ENCODE measurements around the gene HBA1.
A peak's percentile ranks its signal among the peaks of the same experiment; 100 is the strongest.
"Not testable (repeated sequence)": the region's sequence is repeated elsewhere in the genome, so short reads cannot be mapped to it uniquely, and the experiment has no call there.

The HBA1 gene

DNA sequence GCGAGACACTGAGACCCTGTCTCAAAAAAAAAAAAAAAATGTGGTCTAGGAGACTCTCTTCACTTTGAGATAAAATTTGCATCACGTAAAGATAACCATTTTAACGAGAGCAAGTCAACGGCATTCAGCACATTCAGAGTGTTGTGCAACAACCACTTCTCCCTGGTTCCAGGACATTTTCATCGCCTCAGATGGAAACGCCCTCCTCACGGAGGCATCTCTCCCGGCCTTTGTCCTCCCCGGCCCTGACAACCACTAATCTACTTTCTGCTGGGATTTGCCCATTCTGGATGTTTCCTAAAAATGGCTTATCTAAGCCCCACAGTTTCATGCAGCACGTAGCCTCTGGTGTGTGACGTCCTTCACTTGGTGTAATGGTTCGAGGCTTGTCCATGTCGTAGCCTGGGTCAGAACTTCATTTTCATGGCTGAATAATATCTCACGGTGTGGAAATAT lies 31.7 kb upstream of the HBA1 start:
- no peak overlapping the region for H2AFZ ChIP-seq (ENCODE audit: low read length, unreplicated experiment)

DNA sequence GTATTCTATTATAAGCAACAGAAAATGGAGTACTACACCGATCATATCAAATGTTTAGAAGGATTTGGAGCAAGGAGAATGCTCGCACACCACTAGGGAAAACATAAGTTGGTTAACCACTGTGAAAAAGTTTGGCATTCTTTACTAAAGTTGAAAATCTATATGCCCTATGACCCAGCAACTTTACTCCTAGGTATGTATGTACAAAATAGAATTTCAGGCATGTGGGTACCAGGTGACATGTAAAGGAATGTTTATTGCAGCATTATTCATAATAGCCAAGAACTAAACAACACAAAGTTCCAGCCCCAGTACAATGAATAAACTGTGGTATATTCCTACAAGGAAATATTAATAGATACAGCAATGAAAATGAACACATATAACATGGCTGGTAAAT lies 29.8 kb upstream of the HBA1 start:
- H3K36me3 ChIP-seq (ENCODE audit: insufficient read depth, low read length) = no peaks in the 10 kb centered on the region
- H3K27me3 ChIP-seq (ENCODE audit: insufficient read depth, low read length) = no peaks in the 10 kb centered on the region
- no peak overlapping the region for H3K27ac ChIP-seq (ENCODE audit: low read depth, low read length)
- peaks cover 7% of the 10 kb centered on the region for H3K4me1 ChIP-seq (ENCODE audit: control insufficient read depth, insufficient read depth, low read length, unreplicated experiment)
- H2AFZ ChIP-seq (ENCODE audit: low read length, unreplicated experiment) = no peak overlapping the region
- H3K4me3 ChIP-seq (ENCODE audit: low read depth, low read length) = no peak overlapping the region
- no peaks in the 10 kb centered on the region for H3K79me2 ChIP-seq (ENCODE audit: control insufficient read depth, insufficient read depth, low read length, unreplicated experiment)

More for the DNA sequence above, 31.7 kb upstream of the HBA1 start:
- Histone ChIP-seq H3K27me3 (ENCODE audit: insufficient read depth, low read length) (no peaks in the 10 kb centered on the region), H3K4me3 (ENCODE audit: low read depth, low read length) (no peak overlapping the region), H3K79me2 (ENCODE audit: control insufficient read depth, insufficient read depth, low read length, unreplicated experiment) (no peaks in the 10 kb centered on the region), H3K36me3 (ENCODE audit: insufficient read depth, low read length) (no peaks in the 10 kb centered on the region), H3K27ac (ENCODE audit: low read depth, low read length) (no peak overlapping the region), H3K4me1 (ENCODE audit: control insufficient read depth, insufficient read depth, low read length, unreplicated experiment) (peaks cover 7% of the 10 kb centered on the region)

DNA sequence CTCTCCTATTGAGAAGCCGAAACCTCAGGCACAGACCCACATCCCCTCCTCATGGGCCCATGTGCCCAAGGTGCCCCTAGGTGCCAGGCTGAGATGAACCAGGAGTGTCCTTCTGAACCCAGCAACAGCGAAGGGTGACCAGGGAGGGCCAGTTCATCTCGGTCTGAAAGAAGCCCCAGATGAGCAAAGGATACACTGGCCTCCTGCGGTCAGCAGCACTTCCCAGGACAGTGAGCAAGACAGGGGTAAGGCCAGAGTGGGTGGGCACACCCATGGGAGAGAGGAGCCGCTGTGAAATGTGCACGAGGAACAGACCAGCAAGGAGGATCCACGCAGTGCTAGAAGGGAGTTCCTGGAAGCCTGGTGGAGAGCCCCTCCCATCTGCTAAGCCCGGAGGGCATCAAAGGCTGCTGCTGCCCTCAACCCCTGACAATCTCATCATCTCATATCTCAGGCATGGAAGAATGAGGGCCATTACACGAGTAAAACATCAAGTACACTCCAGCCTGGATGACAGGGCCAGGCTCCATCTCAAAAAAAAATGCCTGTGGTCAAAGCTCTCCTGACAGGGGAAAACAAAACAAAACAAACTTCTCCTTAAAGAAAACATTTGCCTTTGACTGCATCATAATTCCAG lies 27.3 kb upstream of the HBA1 start:
- Histone ChIP-seq H3K4me1 (ENCODE audit: control insufficient read depth, insufficient read depth, low read length, unreplicated experiment) (peaks cover 7% of the 10 kb centered on the region), H3K4me3 (ENCODE audit: low read depth, low read length) (no peak overlapping the region), H2AFZ (ENCODE audit: low read length, unreplicated experiment) (no peak overlapping the region), H3K36me3 (ENCODE audit: insufficient read depth, low read length) (no peaks in the 10 kb centered on the region), H3K79me2 (ENCODE audit: control insufficient read depth, insufficient read depth, low read length, unreplicated experiment) (no peaks in the 10 kb centered on the region), H3K27ac (ENCODE audit: low read depth, low read length) (no peak overlapping the region), H3K27me3 (ENCODE audit: insufficient read depth, low read length) (no peaks in the 10 kb centered on the region; the same call in 1 of the 2 replicates)

DNA sequence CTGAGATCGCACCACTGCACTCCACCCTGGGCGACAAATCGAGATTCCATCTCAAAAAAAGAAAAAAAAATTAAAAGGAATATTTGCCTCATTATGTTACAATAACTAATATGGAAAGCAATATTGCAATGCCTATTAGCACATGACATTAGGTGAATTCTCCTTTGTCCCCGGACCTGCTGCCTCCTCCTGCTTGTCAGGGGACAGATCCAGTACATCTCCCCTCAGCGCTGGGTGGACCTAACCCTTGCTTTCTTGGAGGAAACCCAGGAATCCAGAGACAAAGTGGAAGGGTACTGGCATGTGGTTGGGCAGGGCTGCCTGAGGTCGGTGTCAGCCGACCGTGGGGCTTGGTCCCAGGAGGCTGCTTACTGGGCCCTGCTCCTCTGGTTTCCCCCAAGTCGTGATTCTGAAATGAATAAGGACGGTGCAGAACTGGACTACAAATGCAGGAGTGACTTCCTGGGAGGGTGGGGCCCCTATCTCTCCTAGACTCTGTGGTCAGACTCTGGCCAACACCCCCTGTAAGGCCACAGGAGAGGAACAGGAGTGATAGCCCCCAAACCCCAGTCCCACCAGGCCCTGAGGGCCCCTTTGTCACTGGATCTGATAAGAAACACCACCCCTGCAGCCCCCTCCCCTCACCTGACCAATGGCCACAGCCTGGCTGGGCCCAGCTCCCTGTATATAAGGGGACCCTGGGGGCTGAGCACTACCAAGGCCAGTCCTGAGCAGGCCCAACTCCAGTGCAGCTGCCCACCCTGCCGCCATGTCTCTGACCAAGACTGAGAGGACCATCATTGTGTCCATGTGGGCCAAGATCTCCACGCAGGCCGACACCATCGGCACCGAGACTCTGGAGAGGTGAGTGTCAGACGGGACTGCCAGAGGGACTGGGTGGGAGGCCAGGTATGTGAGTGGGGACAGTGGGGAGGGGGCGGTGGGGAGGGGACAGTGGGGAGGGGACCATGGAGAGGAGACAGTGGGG lies 24.0 kb upstream of the HBA1 start, which contains the start of gene HBZ:
HBZ (plus strand) TSS at position 504 of the 988 bp plus-strand sequence; CDS start at position 770, 266 bp downstream.
- Histone ChIP-seq H2AFZ (ENCODE audit: low read length, unreplicated experiment) (no peak within 1 kb of the TSS), H3K27me3 (ENCODE audit: insufficient read depth, low read length) (peaks cover 17% of the 10 kb centered on the region), H3K79me2 (ENCODE audit: control insufficient read depth, insufficient read depth, low read length, unreplicated experiment) (no peaks in the 10 kb centered on the region), H3K36me3 (ENCODE audit: insufficient read depth, low read length) (no peaks in the 10 kb centered on the region), H3K4me1 (ENCODE audit: control insufficient read depth, insufficient read depth, low read length, unreplicated experiment) (peaks cover 11% of the 10 kb centered on the region), H3K27ac (ENCODE audit: low read depth, low read length) (no peak within 1 kb of the TSS), H3K4me3 (ENCODE audit: low read depth, low read length) (no peak within 1 kb of the TSS)

DNA sequence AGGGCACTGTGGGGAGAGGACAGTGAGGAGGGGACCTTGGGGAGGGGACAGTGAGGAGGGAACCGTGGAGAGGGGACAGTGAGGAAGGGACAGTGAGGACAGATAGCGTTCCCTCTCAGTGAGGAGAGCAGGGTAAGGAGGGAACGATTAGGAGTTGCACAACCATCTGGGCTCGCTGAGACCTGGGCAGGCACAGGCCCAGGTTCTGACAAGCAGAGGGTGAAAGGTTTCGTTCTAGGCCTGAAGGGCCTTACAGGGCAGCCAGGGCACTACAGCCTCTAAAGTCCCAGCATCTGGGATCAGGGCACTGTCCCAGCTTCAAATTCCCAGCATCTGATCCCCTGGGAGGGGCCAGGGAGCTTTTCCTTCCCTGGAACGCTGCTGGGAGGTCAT lies 23.4 kb upstream of the HBA1 start:
- H3K4me1 ChIP-seq (ENCODE audit: control insufficient read depth, insufficient read depth, low read length, unreplicated experiment) = peaks cover 11% of the 10 kb centered on the region
- H3K27ac ChIP-seq (ENCODE audit: low read depth, low read length); H3K79me2 ChIP-seq (ENCODE audit: control insufficient read depth, insufficient read depth, low read length, unreplicated experiment); H3K4me3 ChIP-seq (ENCODE audit: low read depth, low read length); H3K36me3 ChIP-seq (ENCODE audit: insufficient read depth, low read length); H2AFZ ChIP-seq (ENCODE audit: low read length, unreplicated experiment): not testable (repeated sequence)
- H3K27me3 ChIP-seq (ENCODE audit: insufficient read depth, low read length) = peaks cover 17% of the 10 kb centered on the region

DNA sequence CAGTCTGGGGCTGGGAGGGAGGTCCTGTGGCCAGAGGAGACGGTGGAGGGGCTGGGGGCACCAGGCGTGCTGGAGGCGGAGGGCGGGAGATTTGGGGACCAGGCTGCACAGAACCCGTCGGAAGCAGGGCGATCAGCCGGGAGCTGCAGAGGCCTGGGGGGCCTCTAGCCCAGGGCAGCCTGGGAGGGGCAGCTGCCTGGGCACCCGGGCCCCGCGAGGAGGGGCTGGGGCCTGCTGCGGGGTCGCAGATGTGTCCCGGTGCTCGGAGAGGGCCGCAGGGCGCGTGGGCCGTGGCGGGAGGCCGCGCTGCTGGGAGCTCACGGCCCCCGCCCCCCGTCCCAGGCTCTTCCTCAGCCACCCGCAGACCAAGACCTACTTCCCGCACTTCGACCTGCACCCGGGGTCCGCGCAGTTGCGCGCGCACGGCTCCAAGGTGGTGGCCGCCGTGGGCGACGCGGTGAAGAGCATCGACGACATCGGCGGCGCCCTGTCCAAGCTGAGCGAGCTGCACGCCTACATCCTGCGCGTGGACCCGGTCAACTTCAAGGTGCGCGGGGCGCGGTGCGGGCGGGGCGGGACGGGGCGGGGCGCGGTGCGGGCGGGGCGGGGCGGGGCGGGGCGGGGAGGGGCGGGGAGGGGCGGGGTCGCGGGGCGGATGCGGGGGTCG lies 22.8 kb upstream of the HBA1 start:
- not testable (repeated sequence) for H3K27ac ChIP-seq (ENCODE audit: low read depth, low read length); H3K79me2 ChIP-seq (ENCODE audit: control insufficient read depth, insufficient read depth, low read length, unreplicated experiment); H2AFZ ChIP-seq (ENCODE audit: low read length, unreplicated experiment); H3K4me3 ChIP-seq (ENCODE audit: low read depth, low read length); H3K36me3 ChIP-seq (ENCODE audit: insufficient read depth, low read length)
- Histone ChIP-seq H3K4me1 (ENCODE audit: control insufficient read depth, insufficient read depth, low read length, unreplicated experiment) (peaks cover 10% of the 10 kb centered on the region), H3K27me3 (ENCODE audit: insufficient read depth, low read length) (peaks cover 21% of the 10 kb centered on the region)

DNA sequence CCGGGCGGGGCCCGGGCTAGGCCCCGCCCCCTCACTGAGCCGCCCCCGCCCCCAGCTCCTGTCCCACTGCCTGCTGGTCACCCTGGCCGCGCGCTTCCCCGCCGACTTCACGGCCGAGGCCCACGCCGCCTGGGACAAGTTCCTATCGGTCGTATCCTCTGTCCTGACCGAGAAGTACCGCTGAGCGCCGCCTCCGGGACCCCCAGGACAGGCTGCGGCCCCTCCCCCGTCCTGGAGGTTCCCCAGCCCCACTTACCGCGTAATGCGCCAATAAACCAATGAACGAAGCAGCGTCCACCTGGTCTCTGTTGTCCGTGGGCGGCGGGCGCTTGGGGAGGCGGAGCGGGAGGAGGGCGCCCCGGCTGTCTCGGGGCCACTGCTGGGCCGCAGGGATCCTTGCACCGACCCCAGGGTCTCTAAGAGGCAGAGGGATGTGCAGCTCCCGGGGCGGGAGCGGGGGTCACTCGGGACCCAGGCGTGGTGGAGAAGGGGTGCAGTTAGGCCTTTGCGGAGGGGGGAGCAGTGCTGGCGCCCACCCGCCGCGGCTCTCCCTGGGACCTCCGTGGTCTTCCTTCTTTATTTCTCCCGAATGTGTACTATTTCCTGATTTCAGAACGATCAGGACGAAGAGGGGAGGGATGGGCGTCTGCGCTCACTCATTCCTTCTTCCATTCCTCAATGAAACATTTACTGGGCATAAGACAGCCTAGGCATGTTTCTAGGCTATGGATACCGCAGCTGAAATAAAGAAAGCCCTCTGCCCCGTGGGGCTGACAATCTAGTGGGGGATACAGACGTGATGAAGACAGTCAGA lies 22.1 kb upstream of the HBA1 start:
- Histone ChIP-seq H3K27me3 (ENCODE audit: insufficient read depth, low read length) (peaks cover 21% of the 10 kb centered on the region), H2AFZ (ENCODE audit: low read length, unreplicated experiment) (peak overlapping the region; percentile 90), H3K4me3 (ENCODE audit: low read depth, low read length) (peak overlapping the region; percentile 71), H3K36me3 (ENCODE audit: insufficient read depth, low read length) (no peaks in the 10 kb centered on the region), H3K27ac (ENCODE audit: low read depth, low read length) (no peak overlapping the region), H3K79me2 (ENCODE audit: control insufficient read depth, insufficient read depth, low read length, unreplicated experiment) (no peaks in the 10 kb centered on the region), H3K4me1 (ENCODE audit: control insufficient read depth, insufficient read depth, low read length, unreplicated experiment) (peaks cover 4% of the 10 kb centered on the region)

DNA sequence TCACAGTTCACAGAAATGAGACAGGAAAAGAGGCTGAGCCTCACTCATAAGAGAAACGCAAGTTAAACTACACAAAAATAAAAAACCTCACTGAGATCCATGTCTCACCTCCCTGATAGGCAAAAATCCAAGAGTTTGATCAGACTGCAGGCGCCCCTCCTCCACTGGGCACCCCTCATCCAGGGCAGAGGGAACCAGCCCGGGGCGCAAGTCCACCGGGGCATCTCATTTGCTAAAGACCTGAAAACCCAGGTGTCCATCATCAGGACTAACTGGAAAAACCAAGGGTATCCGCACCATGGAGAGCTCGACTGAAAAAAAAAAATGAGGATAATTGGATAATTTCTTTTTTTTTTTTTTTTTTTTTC lies 21.5 kb upstream of the HBA1 start:
- Histone ChIP-seq H3K4me1 (ENCODE audit: control insufficient read depth, insufficient read depth, low read length, unreplicated experiment) (peaks cover 4% of the 10 kb centered on the region), H3K36me3 (ENCODE audit: insufficient read depth, low read length) (no peaks in the 10 kb centered on the region), H3K27me3 (ENCODE audit: insufficient read depth, low read length) (peaks cover 21% of the 10 kb centered on the region), H3K4me3 (ENCODE audit: low read depth, low read length) (peak overlapping the region; percentile 71), H3K79me2 (ENCODE audit: control insufficient read depth, insufficient read depth, low read length, unreplicated experiment) (no peaks in the 10 kb centered on the region), H3K27ac (ENCODE audit: low read depth, low read length) (no peak overlapping the region), H2AFZ (ENCODE audit: low read length, unreplicated experiment) (no peak overlapping the region)

DNA sequence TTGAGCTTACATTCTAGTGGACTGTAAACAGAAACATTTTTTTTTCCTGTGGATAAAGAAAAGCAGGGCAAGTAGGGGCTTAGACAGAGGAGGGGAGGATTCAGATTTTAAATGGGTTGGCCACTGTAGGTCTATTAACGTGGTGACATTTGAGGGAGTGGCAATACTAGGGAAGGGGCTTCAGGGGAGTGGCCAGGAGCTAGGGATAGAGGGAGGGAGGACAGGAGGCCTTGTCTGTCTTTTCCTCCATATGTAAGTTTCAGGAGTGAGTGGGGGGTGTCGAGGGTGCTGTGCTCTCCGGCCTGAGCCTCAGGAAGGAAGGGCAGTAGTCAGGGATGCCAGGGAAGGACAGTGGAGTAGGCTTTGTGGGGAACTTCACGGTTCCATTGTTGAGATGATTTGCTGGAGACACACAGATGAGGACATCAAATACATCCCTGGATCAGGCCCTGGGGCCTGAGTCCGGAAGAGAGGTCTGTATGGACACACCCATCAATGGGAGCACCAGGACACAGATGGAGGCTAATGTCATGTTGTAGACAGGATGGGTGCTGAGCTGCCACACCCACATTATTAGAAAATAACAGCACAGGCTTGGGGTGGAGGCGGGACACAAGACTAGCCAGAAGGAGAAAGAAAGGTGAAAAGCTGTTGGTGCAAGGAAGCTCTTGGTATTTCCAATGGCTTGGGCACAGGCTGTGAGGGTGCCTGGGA lies 17.2 kb upstream of the HBA1 start:
- H2AFZ ChIP-seq (ENCODE audit: low read length, unreplicated experiment) = no peak overlapping the region
- no peak overlapping the region for H3K27ac ChIP-seq (ENCODE audit: low read depth, low read length)
- H3K4me3 ChIP-seq (ENCODE audit: low read depth, low read length) = no peak overlapping the region
- peaks cover 4% of the 10 kb centered on the region for H3K4me1 ChIP-seq (ENCODE audit: control insufficient read depth, insufficient read depth, low read length, unreplicated experiment)
- H3K27me3 ChIP-seq (ENCODE audit: insufficient read depth, low read length) = peaks cover 24% of the 10 kb centered on the region
- H3K36me3 ChIP-seq (ENCODE audit: insufficient read depth, low read length) = no peaks in the 10 kb centered on the region
- H3K79me2 ChIP-seq (ENCODE audit: control insufficient read depth, insufficient read depth, low read length, unreplicated experiment) = no peaks in the 10 kb centered on the region

Measured in ACC112 (cell line).